ENCODE measurements around the gene USF1.
"Not testable (repeated sequence)": the region's sequence is repeated elsewhere in the genome, so short reads cannot be mapped to it uniquely, and the experiment has no call there.

USF1 gene

GRCh38 chr1:161044535-161044907 is 1.3 kb downstream of the USF1 start:
- Mint-ChIP-seq H3K27ac (peak overlapping the region; percentile 100), H3K4me3 (peak overlapping the region; percentile 95 to 96), H3K9me3 (no peaks in the 10 kb centered on the region), H3K4me1 (peaks cover 67% of the 10 kb centered on the region), H3K27me3 (no peaks in the 10 kb centered on the region)
- no peak for DNase-seq
- ATAC-seq = no peak

DNA sequence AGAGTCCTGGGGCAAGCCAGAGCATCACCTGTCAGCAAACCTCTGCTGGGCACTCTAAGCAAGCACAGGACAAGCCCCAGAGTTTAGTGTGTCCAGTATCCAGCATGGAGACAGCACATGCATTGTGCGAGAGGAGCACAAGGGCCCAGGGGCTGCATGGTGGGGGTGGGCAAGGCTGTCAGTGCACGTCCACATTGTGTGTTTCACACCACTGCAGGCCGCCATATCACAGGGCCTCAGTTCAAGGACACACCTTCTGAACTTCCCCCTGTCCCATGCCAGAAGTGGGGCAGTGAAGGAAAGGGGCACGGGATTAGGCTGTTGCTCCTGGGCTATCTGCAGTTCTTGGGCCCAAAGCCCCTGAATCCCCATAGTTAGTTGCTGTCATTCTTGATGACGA is 6.2 kb downstream of the USF1 start:
- Mint-ChIP-seq H3K4me3 (peak overlapping the region; percentile 92 to 99), H3K9me3 (no peaks in the 10 kb centered on the region), H3K27ac (peak overlapping the region in 1 of 2 donors; percentile 88), H3K27me3 (no peaks in the 10 kb centered on the region), H3K4me1 (peaks cover 80% of the 10 kb centered on the region)
- DNase-seq (no peak), ATAC-seq (no peak)

DNA sequence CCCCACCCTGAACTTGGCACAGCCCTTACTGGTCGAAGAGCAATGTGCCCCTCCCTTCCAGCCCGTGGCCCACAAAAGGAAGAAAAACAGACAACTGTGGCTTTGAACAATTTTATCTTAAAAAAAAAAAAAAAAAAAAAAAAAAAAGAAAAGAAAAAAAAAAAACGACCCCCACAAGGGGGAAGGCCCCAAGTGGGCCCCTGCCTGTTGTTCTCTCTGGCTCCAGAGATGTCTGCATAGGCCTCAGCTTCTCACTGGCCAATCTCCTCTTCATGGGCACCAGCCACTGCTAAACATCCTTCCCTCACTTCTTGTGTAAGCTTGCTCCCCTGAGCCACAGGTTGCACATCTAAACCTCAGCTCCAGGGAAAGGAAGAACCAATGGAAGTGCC is 6.6 kb downstream of the USF1 start:
- ATAC-seq (no peak), DNase-seq (no peak)
- Mint-ChIP-seq H3K27ac (peak overlapping the region; percentile 95 to 99), H3K4me1 (peaks cover 80% of the 10 kb centered on the region), H3K4me3 (peak overlapping the region; percentile 92 to 99), H3K27me3 (no peaks in the 10 kb centered on the region), H3K9me3 (no peaks in the 10 kb centered on the region)

GRCh38 chr1:161038523-161039153 is 7.1 kb downstream of the USF1 start, which contains the start of gene TSTD1:
Gene TSTD1 (minus strand): TSS chr1:161038964. CDS start chr1:161038889, 75 bp downstream.
- Mint-ChIP-seq H3K4me3 (peak within 1 kb of the TSS; percentile 92 to 99), H3K27me3 (no peaks in the 10 kb centered on the region), H3K9me3 (no peaks in the 10 kb centered on the region), H3K27ac (peak within 1 kb of the TSS; percentile 95 to 99), H3K4me1 (peaks cover 83% of the 10 kb centered on the region)
- ATAC-seq (peak; percentile 93), DNase-seq (peak; percentile 86 to 90)

GRCh38 chr1:161037661-161038522 is 7.9 kb downstream of the USF1 start:
- peak overlapping the region; percentile 92 to 99 for H3K4me3 Mint-ChIP-seq
- H3K4me1 Mint-ChIP-seq = peaks cover 84% of the 10 kb centered on the region
- peak overlapping the region in 1 of 2 donors; percentile 99 for H3K27ac Mint-ChIP-seq
- ATAC-seq = no peak
- H3K27me3 Mint-ChIP-seq = no peaks in the 10 kb centered on the region
- DNase-seq = no peak
- H3K9me3 Mint-ChIP-seq = no peaks in the 10 kb centered on the region

GRCh38 chr1:161033751-161034150 is 12.0 kb downstream of the USF1 start:
- Mint-ChIP-seq H3K4me3 (peak overlapping the region in 1 of 2 donors; percentile 37), H3K4me1 (peaks cover 61% of the 10 kb centered on the region), H3K27me3 (no peaks in the 10 kb centered on the region), H3K27ac (peak overlapping the region; percentile 46 to 91), H3K9me3 (no peaks in the 10 kb centered on the region)
- peak; percentile 53 for ATAC-seq
- DNase-seq = peak; percentile 50

GRCh38 chr1:161032409-161032808 is 13.4 kb downstream of the USF1 start:
- DNase-seq (no peak), ATAC-seq (no peak)
- no peaks in the 10 kb centered on the region for H3K9me3 Mint-ChIP-seq
- H3K4me1 Mint-ChIP-seq = peaks cover 50% of the 10 kb centered on the region
- H3K27ac Mint-ChIP-seq = peak overlapping the region; percentile 69 to 83
- no peaks in the 10 kb centered on the region for H3K27me3 Mint-ChIP-seq
- peak overlapping the region; percentile 29 to 70 for H3K4me3 Mint-ChIP-seq

- Mint-ChIP-seq H3K4me3 (peak overlapping the region in 1 of 2 donors; percentile 56), H3K9me3 (peaks cover 0 to 5% of the 10 kb centered on the region in 2 donors), H3K27ac (no peak overlapping the region), H3K27me3 (no peaks in the 10 kb centered on the region), H3K4me1 (peaks cover 49% of the 10 kb centered on the region)
- no peak for ATAC-seq
- DNase-seq = no peak
Measured at GRCh38 chr1:161031874-161032273, 13.9 kb downstream of the USF1 start.

DNA sequence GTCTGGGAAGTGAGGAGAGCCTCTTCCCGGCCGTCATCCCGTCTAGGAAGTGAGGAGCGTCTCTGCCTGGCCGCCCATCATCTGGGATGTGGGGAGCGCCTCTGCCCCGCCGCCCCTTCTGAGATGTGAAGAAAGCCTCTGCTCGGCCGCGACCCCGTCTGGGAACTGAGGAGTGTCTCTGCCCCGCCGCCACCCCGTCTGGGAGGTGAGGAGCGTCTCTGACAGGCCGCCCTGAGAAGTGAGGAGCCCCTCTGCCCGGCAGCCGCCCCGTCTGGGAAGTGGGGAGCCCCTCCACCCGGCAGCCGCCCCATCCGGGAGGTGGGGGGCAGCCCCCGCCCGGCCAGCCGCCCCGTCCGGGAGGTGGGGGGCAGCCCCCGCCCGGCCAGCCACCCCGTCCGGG is 16.3 kb downstream of the USF1 start:
- not testable (repeated sequence) for ATAC-seq, DNase-seq, H3K27me3 Mint-ChIP-seq, H3K9me3 Mint-ChIP-seq, H3K27ac Mint-ChIP-seq, H3K4me3 Mint-ChIP-seq
- peaks cover 49% of the 10 kb centered on the region for H3K4me1 Mint-ChIP-seq

- not testable (repeated sequence) for H3K27me3 Mint-ChIP-seq, H3K9me3 Mint-ChIP-seq, H3K27ac Mint-ChIP-seq, H3K4me3 Mint-ChIP-seq, DNase-seq
- peak; percentile 61 for ATAC-seq
- peaks cover 33% of the 10 kb centered on the region for H3K4me1 Mint-ChIP-seq
Measured at GRCh38 chr1:161026954-161027353, 18.8 kb downstream of the USF1 start.

GRCh38 chr1:161022432-161022831 is 23.3 kb downstream of the USF1 start:
- H3K27ac Mint-ChIP-seq = peak overlapping the region in 1 of 2 donors; percentile 8
- H3K4me1 Mint-ChIP-seq = peaks cover 64% of the 10 kb centered on the region
- not testable (repeated sequence) for DNase-seq, H3K9me3 Mint-ChIP-seq, H3K27me3 Mint-ChIP-seq, ATAC-seq
- H3K4me3 Mint-ChIP-seq = peak overlapping the region in 1 of 2 donors; percentile 38

GRCh38 chr1:161021970-161022353 is 23.8 kb downstream of the USF1 start:
- Mint-ChIP-seq H3K4me3 (peak overlapping the region; percentile 92 to 94), H3K27ac (no peak overlapping the region), H3K9me3 (peaks cover 0 to 4% of the 10 kb centered on the region in 2 donors), H3K4me1 (peaks cover 64% of the 10 kb centered on the region), H3K27me3 (no peaks in the 10 kb centered on the region)
- ATAC-seq = no peak
- no peak for DNase-seq

GRCh38 chr1:161021165-161021969 is 24.4 kb downstream of the USF1 start:
- Mint-ChIP-seq H3K9me3 (no peaks in the 10 kb centered on the region), H3K4me3 (peak overlapping the region; percentile 92 to 94), H3K27ac (peak overlapping the region; percentile 89 to 94), H3K27me3 (no peaks in the 10 kb centered on the region), H3K4me1 (peaks cover 64% of the 10 kb centered on the region)
- peak; percentile 97 for ATAC-seq
- peak; percentile 74 to 83 for DNase-seq

GRCh38 chr1:161020509-161021164 is 25.1 kb downstream of the USF1 start, which contains the start of gene F11R:
Gene F11R (minus strand): TSS chr1:161021152. CDS start chr1:161021073, 79 bp downstream.
- no peaks in the 10 kb centered on the region for H3K27me3 Mint-ChIP-seq
- H3K4me1 Mint-ChIP-seq = peaks cover 65% of the 10 kb centered on the region
- ATAC-seq (peak; percentile 63), DNase-seq (peak in 1 of 2 donors; percentile 41)
- peak within 1 kb of the TSS; percentile 89 to 94 for H3K27ac Mint-ChIP-seq
- no peaks in the 10 kb centered on the region for H3K9me3 Mint-ChIP-seq
- peak within 1 kb of the TSS; percentile 92 to 94 for H3K4me3 Mint-ChIP-seq

Measured in stimulated activated naive CD8-positive, alpha-beta T cell treated with anti-CD3 and anti-CD28 coated beads, Interleukin-15, amount 100 ng/mL, for 72 hours (primary cell).